ENCODE data around the gene SPAG16.

SPAG16 gene

DNA sequence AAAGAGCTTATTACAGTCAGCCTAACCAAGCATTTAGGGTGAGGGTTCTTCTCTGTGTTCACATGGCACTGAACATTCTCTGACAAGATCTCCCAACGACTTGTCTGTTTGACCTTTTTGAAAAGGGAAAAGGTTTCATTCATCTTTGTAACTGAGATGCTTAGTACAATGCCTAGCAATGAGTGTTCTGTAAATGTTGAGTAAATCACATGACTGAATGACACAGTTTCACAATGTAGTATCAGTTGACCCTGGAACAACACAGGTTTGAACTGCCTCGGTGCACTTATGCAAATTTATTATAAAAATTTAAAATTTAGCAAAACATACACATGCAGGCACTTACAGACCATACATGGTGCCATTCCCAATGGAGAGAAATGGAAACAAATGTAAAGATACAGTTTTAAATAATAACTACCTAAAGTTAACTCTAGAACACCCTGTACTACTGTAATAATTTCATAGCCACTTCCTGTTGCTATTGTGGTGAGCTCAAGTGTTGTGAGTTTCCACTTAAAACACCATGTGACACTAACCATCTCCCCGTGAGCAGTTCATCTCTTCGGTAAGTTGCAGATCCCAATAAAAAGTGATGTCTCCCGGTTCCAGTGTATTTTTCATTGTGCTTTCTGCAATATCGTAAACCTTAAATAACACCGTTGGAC lies 1092.5 kb downstream of the SPAG16 start:
- in situ Hi-C loops (cut with MboI; ENCODE audit: low pct_unique_long_range_greater_than_20kb, low sequenced_read_pairs, unreplicated experiment), result no loop called here
- no peak for DNase-seq (ENCODE audit: low spot score)
- TF ChIP-seq, protein P1, sequence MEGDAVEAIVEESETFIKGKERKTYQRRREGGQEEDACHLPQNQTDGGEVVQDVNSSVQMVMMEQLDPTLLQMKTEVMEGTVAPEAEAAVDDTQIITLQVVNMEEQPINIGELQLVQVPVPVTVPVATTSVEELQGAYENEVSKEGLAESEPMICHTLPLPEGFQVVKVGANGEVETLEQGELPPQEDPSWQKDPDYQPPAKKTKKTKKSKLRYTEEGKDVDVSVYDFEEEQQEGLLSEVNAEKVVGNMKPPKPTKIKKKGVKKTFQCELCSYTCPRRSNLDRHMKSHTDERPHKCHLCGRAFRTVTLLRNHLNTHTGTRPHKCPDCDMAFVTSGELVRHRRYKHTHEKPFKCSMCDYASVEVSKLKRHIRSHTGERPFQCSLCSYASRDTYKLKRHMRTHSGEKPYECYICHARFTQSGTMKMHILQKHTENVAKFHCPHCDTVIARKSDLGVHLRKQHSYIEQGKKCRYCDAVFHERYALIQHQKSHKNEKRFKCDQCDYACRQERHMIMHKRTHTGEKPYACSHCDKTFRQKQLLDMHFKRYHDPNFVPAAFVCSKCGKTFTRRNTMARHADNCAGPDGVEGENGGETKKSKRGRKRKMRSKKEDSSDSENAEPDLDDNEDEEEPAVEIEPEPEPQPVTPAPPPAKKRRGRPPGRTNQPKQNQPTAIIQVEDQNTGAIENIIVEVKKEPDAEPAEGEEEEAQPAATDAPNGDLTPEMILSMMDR (IDR thresholded peaks at IDR 0.05; ENCODE audit: extremely low read depth, insufficient read depth, missing control alignments), result no peak

DNA sequence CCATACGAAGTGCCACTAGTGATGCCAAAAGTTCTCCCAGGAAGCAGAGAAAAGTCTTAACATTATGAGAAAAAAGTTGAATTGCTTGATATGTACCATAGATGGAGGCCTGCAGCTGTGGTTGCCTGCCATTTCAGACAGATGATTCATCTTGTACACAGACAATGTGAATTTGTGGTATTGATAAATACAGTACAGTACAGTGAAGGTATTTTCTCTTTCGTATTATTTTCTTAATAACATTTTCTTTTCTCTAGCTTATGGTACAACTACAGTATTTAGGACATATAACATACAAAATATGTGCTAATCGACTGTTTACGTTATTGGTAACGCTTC lies 1093.0 kb downstream of the SPAG16 start:
- in situ Hi-C loops (cut with MboI; ENCODE audit: low pct_unique_long_range_greater_than_20kb, low sequenced_read_pairs, unreplicated experiment), result no loop called here
- DNase-seq (ENCODE audit: low spot score), result no peak

DNA sequence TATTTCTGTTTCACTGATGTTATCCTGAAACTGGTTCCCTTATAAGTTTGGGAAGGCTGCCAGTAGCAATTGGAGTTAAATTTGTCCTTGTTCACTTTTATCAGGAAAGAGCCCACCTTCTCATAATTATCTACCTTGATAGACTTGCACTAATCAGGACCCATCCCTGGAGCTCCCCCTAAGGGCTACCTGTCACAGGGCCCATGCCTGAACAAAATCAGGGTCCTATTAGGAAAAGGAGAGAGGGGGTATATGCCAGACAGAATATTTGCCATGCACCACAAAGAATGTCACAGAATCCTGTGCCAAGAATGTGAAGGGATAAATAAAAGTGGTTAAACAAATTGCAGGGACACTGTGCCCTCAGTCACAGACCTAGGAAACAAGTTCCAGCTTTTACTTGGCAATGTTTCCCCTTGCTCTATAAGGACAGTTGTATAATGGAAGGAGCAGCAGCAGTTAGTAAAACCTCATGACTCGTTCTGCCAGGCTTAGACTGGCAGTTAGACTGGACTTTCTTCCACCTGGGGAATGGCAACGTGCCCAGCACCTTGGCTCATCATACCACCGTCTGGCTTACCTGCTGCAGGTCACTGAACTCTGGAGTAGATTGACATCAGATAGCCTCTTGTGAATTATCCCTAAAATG lies 1094.3 kb downstream of the SPAG16 start:
- in situ Hi-C loops (cut with MboI; ENCODE audit: low pct_unique_long_range_greater_than_20kb, low sequenced_read_pairs, unreplicated experiment), result no loop called here
- DNase-seq (ENCODE audit: low spot score), result no peak
- TF ChIP-seq, protein P1 (IDR thresholded peaks at IDR 0.05; ENCODE audit: extremely low read depth, insufficient read depth, missing control alignments), result no peak

More for the DNA sequence above, 1093.0 kb downstream of the SPAG16 start:
- TF ChIP-seq, protein P1 (IDR thresholded peaks at IDR 0.05; ENCODE audit: extremely low read depth, insufficient read depth, missing control alignments), result no peak

DNA sequence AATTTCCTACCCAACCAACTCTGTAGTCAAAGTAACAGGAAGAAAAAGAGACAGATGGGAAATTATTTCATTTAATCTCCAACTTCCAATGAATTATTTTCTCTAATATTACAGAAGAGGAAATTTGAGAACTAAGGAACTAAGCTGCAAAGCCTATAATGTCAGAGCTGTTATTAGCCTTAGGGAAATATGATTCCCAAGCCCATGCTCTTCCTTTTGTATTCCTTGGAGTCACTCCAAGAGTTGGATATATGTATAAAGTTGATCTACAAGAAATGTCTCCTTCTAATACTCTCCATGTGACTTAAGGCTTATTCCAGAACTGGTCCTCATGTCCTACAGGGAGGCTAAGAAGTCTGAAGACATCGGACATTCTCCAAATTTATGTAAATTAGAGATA lies 1095.0 kb downstream of the SPAG16 start:
- TF ChIP-seq, protein P1 (IDR thresholded peaks at IDR 0.05; ENCODE audit: extremely low read depth, insufficient read depth, missing control alignments), result no peak
- in situ Hi-C loops (cut with MboI; ENCODE audit: low pct_unique_long_range_greater_than_20kb, low sequenced_read_pairs, unreplicated experiment), result no loop called here
- DNase-seq (ENCODE audit: low spot score), result no peak

DNA sequence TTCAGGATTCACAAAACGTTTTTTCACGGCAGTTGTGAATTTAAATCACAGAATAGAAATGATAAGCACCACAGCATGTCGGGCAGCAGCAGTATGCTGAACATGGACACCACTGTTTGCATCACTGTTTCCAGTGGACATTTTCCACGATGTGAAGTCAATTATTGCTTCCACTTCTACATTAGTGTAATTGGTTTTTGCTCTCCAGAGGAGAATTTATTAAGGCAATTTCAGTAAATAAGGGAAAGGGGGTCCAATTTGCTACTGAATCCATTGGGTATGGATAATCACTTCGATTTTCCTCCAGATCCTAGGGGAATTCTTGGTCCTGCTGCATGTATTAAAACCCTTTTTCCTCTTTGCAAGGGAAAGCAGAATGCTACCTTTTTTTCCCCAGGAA lies 1096.4 kb downstream of the SPAG16 start:
- in situ Hi-C loops (cut with MboI; ENCODE audit: low pct_unique_long_range_greater_than_20kb, low sequenced_read_pairs, unreplicated experiment), result no loop called here
- no peak for DNase-seq (ENCODE audit: low spot score)
- TF ChIP-seq, protein P1 (IDR thresholded peaks at IDR 0.05; ENCODE audit: extremely low read depth, insufficient read depth, missing control alignments), result no peak

DNA sequence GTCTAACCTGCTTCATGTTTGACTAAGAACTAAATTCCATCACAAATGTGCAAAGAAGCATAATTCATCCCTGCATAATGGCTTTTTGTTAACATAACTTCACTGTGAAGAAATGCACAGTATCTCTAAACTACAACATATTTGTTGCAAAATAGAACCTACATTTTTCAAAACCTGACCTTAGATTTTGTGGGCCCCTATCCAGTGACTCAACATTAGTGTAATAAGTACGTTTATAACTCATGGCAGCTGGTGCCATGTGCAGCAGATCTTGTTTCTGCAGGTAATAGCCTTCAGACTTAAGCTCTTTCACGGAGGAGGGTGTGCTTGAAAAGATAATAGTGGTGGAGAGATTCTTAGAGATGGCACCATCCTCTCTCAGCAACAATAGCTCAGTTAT lies 1098.0 kb downstream of the SPAG16 start:
- in situ Hi-C loops (cut with MboI; ENCODE audit: low pct_unique_long_range_greater_than_20kb, low sequenced_read_pairs, unreplicated experiment), result no loop called here
- no peak for DNase-seq (ENCODE audit: low spot score)
- TF ChIP-seq, protein P1 (IDR thresholded peaks at IDR 0.05; ENCODE audit: extremely low read depth, insufficient read depth, missing control alignments), result no peak

All from GM13977 (cell line).